HG03175 (cell line): ENCODE results near the gene BCAS3.
A peak's percentile ranks its signal among the peaks of the same experiment; 100 is the strongest.

ENCODE experiments used
- ATAC-seq: cut with Tn5 transposase; IDR thresholded peaks from one replicate; pipeline ENCODE4 v1.9.1; 2021; ENCODE audit warnings: mild to moderate bottlenecking, moderate library complexity; ENCODE audit not compliant: unreplicated experiment

The BCAS3 gene

DNA sequence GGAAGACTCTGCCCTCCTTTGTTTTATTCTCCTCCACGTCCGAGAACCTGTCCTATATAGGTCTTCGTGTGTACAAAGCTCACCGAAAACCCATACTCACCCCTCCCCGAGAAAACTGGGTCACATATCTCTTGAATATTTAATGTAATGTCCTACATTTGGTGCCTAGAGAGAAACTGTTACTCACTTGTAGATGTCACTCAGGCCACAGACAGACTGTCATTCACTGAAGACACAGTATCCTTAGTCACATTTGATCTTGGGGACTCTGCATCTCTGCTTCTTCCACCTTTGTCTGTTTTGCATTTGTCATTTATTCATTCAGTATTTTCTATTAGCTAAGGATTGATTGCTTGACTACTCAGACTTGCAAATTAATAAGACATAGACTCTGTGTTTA, 590.2 kb downstream of the BCAS3 start:
- ATAC-seq: no peak

GRCh38 chr17:61275395-61275794, 597.7 kb downstream of the BCAS3 start:
- no peak for ATAC-seq

DNA sequence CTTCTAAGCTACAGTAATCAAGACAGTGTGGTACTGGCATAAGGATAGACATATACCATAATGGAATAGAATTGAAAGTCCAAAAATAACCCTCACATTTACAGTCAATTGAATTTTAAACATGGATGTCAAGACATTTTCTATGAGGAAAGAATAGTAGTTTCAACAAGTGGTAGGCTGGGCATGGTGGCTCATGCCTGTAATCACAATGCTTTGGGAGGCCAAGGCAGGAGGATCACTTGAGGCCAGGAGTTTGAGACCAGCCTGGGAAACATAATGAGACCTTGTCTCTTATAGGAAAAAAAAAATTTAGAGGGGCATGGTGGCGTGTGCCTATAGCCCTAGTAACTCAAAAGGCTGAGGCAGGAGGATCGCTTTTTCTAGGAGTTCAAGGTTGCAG, 599.2 kb downstream of the BCAS3 start:
- ATAC-seq: no peak

- ATAC-seq: no peak
Measured at GRCh38 chr17:61279476-61280145, 602.0 kb downstream of the BCAS3 start.

GRCh38 chr17:61280338-61280737, 602.7 kb downstream of the BCAS3 start:
- ATAC-seq: peak; percentile 53

DNA sequence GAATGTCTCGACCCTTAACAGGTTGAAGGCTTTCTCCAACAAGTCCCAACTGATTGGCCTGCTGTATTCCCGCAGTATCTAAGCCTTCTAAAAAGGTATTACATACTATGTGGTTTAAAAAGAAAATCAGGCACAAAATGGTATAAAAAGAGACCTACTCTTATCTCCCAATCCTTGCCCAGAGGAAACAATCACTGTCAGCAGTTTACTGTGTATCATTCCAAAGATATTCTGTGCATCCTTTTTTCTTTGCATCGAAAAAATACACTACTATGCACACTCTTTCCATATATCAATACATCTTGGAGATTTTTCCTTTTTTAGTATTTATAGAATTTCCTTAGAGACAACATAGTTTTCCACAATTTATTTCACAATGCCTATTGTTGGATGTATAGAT, 603.2 kb downstream of the BCAS3 start:
- no peak for ATAC-seq

DNA sequence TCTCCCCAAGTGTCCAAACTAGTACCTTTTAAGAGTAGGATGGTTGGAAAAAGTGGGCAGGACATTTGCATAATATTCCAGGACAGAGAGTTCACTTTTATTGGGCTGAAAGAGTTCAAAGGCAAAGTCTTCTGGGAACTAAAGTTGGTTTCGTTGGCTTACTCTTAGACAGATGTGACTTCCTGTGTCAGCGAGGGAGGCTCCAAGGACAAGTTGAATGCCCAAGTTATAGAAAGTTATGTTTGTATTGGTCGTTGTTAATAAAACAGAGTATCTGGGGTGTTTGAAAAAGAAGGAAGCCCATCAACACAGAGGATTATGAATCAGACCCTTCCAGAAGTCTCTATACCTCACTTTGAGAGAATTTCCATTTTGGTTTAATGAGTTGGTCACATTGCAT, 604.7 kb downstream of the BCAS3 start:
- no peak for ATAC-seq

DNA sequence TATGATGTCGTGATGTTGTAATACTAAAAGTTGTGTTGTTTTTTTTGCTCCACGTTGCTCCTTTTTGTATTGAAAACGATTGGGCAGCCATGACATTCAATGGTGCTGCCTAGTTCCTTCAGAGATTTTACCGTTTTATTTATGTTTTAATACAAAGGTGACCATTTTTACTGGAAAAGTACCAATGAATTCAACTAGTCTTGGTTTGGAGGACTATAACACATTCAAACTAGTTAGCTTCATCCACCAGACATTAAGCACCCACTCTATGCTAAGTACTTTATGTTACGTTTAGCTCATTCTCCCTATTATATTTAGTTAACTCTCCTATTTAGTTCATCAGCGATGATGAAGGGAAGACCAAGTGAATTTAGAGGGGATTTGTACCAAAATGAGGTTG, 605.4 kb downstream of the BCAS3 start:
- ATAC-seq: no peak

GRCh38 chr17:61284174-61284573, 606.5 kb downstream of the BCAS3 start:
- no peak for ATAC-seq

GRCh38 chr17:61284746-61285145, 607.1 kb downstream of the BCAS3 start:
- no peak for ATAC-seq

DNA sequence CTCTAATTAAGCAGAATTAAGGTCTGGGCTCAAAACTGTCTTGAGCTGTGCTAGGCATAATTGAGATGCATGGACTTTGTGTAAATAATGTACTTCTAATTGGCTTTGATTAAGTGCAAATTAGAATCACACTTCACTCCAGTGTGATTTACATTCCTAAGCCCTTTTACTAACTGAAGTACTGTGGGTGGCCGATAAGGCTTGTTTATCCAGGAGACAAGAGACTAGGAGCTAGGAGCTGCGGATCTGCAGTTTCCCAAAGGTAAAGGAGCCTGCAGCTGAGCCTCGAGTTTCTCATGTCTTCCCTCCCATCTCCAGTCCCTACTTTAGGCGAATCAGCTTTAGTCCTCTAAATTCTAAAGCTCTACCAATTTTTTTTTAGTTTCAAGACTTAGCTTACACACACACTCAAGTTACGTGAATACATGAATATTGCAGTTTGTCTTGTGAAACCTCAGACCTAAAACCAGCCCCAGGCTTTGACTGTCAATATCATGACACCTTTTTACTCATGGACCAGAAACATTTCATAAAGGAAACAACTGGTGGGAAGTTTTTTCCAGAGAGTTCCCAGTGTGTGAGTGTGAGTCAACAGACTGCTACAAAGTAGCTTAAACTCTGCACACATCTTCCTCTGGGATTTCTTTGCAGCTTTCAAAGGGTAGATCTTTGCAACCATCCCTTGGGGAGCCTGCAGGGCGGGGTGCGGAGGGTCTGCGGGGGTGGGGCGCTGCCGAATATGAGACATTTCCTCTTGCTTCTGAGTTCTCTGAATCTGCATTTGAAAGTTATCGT, 608.1 kb downstream of the BCAS3 start:
- no peak for ATAC-seq

DNA sequence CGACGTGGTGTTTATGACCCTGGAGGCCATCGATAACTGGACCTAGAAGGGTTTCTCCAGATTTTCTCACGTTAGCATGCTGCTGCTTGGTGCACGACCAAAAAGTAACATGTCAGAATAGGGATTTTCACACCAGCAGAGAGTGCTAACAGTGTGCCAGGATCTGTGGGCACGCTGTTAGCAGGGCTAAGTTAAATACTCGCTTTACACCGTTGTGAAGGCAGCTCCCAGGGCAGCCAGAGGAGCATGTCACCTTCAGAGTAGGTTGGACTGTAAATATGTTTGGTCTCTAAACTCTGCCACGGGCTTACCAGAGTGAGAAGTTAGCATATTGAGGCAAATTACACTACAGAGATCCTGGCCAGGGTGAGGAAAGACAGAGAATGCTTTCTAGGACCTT, 608.8 kb downstream of the BCAS3 start:
- ATAC-seq: no peak

DNA sequence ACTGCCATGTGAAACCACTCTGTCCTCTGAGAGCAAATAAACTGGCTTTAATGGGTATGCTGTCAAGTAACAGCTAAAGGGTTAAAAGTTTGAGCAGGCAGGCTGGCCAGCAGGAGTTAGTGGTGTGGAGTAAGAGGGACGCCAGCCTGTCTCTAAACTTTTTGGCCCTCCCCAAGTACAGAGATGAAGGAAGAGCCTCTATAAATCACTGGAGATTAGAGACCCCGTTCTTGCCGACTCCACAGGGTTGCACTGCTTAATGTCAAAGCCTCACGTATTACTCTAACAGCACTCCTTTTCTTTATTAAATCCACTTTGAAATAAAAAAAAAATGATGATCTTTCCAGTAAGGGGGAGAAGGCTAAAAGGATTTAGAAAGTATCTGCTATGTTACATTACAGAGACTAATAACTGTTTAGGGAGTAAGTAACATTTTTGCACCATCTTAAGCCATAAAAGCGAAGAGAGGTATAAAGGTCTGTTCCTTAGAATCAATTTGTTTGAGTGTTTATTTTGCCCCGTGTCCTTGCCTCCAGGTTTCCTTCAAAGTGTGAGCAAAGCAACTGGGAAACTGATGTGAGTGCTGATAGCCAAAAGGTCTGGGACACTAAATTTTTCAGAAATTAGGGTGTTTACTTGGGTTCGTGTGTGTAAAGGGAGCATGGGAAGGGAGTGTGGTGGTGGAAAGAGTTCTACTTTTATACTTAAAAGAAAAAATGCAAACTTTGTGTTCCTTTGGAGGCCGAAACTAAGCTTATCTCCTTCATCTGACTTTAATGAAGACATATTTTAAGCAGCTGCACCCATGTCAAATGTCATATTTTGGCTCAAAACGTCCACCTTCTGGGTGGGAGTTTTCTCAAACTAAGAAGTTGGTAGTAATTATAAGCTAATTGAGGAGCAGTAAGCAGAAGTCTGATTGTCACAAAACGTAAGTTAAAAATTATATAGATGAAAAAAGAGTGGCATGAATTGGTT, 612.0 kb downstream of the BCAS3 start:
- ATAC-seq: no peak

DNA sequence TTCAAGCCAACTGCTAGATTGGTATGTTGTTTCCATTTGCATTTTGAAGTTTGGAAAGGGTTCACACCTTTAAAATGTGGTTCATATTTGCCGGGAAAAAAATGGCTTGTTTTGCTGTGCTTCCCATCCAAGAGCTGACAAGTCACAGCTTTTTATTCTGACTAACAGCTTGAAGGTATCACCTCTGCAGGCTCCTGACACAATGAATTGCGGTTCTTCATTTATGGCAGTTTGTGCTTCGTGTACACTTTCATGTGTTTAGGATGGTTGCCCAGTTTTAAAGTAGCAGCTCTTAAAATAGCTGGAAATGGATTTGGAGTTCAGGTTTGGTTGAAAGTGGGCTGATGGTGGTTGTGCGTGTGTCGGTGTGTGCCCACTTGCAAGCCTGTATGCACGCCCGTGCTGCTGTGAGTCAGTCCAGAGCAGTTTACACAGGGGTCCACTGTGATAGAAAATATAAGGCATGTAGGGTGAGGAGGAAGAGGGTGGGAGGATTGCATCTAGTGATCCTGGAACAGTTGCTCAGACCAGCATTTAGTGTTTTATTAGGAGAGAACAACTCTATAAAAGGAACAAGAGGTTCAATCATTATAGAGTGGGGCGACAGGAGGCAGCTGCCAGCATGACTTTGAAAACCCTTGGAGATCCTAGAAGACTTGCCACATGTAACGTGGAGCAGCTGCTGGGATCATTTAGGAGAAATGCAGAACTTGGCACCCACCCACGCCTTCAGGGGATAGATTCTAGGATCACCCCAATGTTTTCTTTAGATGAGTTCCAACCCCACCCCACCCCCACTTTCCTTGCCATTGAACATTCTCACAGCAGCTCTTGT, 614.0 kb downstream of the BCAS3 start:
- no peak for ATAC-seq

GRCh38 chr17:61294286-61294685, 616.6 kb downstream of the BCAS3 start:
- no peak for ATAC-seq

- no peak for ATAC-seq
Measured at GRCh38 chr17:61294777-61295176, 617.1 kb downstream of the BCAS3 start.

DNA sequence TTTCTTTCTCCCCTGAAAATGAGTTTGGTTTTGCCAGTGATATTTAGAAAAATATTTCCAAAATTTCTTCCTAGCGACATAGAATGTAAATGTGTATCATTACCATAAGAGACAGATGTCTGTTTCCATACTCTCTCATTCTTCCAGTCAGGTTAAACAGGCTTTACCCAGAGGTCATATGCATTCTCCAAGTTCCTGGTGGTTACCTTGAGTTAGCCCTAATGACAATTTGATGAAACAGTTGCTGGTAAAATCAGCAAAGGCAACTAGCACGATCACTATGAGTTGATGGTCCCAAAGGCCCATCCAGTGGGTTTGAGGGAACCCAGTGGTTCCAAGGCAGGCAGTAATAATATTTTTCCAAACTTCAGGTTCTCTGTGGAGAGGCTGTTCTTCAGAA, 618.4 kb downstream of the BCAS3 start:
- no peak for ATAC-seq

DNA sequence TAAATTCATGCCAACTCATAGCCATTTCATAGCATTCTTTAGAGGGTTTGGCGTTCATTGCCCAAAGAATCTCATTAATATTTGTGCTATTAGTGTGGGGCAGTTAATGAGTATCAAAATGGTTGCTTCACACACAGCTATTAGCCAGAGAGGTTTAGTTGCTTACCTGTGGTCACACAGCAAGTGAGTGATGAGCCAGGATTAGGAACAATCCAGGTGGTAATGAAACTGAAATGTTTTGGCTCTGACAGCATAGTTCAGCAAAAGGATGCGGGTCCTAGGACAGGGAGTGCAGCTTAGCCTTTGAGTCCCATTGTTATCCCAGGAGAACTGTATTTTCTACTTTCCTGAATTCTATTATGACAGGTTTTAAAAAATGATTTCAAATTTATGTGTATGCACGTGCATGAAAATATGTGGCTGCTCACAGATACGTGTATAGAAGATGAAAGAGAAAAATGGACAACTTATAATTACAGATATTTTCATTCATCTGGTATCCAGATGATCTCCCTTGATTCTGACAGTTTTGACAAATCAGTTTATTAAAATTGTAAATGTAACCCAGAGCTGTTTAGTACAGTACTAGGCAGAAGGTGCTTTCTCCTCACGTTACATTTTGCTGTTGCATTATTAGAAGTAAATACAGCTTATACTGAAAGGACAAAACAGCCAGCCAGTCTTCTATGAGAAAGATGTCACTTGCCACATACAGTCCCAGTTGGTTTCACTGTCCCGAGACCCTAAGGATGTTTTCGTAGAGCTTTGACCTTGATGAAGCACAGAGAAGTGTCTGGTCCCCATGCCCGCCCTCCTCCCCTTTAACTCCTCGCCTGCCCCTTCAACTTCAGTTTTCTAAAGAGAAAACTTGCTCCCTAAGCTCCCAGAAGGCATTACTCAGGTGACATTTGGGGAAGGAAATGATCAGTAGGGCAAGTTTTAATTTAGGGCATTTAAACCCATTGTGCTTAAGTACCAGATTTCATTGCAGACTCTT, 622.2 kb downstream of the BCAS3 start:
- ATAC-seq: no peak
